GM18508 (cell line): ENCODE data around the gene TLK1.
"Not testable (repeated sequence)": the region's sequence is repeated elsewhere in the genome, so short reads cannot be mapped to it uniquely, and the experiment has no call there.

Experiments
- ATAC-seq: cut with Tn5 transposase; IDR thresholded peaks from one replicate; pipeline ENCODE4 v1.9.1; 2021; ENCODE audit warnings: moderate number of reproducible peaks; ENCODE audit not compliant: insufficient read depth, unreplicated experiment

The TLK1 gene

DNA sequence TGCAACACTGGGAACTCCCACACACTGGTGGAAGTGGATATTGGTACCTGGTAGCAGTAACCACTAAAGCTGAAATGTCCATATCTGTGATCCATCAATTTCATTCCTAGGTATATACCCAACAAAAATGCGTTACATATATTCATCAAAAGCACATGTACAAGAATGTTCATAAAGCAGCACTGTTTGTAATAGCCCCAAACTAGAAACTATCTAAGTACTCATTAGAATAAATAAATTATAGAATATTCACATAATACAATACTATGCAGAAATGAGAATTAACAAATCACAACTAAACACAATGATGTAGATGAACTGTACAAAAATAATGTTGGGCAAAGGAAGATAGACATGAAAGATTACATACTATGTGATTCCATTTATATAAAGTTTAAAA is 11.1 kb upstream of the TLK1 start:
- ATAC-seq, result no peak

DNA sequence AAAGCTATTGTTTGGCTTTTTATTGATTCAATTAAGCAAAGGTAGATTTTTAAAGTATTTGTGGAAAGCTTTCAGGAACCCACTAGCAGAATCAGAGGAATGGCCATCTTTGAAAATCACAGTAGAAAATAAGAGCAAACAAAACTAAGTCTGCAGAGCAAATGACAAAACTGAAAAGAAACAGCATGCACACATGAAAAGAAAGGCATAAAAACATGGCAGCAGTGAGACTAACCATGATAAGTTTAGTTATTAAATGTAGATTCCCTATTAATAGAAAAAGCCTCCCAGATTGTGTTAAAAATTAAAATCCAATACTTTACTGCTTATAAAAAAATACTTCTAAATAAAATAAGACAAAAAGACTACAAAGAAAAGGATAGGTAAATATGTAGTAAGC is 9.1 kb upstream of the TLK1 start:
- no peak for ATAC-seq

DNA sequence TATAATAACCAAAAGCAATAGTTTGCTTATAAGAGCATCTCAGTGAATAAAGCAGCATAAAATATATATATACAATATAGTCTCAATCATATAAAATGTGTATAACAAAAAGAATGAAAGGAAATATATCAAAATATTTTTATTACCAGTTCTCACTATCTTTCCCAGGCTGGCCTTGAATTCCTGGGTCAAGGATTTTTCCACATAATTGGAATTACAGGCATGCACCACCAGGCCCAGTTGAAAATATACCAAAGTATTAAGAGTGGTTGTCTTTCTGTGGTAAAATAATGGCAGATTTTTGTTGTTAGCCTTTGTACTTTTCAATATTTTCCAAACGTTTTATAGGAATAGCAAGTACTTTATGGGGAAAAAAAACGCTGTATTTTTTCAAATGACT is 8.6 kb upstream of the TLK1 start:
- no peak for ATAC-seq

DNA sequence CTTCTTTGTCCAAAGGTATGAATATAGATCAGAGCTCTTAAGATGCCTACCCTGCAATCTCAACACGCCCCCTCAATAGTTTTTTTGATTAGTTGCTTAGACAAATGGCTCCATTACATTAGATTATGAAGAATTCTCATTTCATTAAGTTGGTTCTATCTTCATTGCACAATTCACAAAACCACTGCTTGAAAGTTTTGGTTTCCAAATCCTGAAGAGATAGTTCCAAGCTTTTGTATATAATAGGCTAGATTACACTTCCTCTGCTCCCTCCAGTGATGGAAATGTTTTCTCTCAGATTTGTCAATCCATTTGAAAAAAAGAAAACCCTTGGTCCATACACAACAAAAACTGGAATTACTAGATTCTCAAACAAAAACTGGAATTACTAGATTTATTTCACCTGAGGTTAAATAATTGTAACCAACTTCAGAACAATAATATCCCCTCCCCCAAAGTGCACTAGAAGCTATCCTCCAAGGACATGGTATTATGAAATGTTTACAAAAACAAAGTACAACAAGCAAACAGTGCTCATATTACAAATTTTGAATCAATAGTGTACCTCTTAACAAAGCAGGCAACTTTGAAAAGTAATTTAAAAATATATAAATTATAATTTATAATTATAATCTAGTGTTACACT is 6.8 kb upstream of the TLK1 start:
- no peak for ATAC-seq

DNA sequence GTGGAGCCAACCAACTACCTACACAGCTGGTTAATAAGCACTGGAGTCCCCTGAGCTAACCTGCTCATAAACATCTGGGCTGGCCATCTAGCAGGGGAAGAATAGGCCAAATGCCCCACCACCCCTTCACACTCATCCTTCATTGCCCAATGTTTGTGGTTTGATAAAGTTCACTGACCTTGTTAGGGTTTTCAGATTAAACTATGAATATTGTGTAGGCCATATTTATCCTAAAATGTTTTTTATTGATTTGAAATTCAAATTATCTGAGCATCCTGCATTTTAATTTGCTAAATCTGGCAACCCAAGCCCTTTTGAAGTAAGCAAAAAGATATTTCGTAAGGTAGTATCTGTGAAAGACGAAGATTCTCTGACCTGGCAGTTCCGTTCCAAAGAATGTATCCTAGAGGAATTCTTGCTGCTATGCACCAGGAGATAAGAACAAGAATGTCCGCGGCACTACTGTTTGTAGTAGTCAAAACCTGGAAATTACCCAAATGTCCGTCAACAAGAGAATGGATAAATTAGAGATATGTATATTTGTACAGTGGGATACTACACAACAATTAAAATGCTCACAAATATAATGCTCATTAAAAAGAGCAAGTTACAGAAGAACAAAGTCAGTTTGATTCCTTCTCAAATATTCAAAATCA is 5.8 kb upstream of the TLK1 start:
- no peak for ATAC-seq

DNA sequence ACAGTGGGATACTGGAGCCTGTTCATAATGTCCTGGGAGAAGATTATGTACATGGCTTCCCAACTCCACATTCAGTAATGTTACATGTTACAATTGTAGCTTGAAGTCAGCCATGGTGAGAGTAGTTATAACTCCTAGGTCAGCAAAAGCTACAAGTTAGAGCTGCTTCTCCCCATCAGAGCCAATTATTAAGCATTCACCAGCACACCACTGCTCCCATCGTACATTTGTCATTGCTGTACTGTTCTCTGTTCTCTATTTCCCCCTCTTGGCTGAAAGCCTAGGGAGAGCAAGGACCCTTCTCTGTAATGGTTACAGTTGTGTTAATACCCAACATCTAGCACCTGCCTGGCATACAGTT is 5.3 kb upstream of the TLK1 start:
- no peak for ATAC-seq

DNA sequence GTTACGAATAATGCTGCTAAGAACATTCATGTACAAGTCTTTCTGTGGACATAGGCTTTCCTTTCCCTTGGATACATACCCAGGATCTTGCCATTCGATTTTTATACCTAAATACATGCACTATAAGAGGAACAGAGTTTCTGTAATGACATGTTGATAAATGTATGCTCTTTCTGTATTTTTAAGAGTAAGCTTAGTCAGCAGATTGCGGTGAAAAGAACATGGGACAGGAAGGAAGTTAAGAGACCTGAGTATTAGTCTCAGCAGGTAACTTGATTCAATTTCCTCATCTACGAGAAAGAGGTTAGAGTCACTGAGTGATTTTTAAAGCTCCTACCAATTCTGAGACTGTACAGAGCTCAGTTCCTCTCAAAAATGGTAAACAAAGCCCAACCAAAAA is 2.6 kb upstream of the TLK1 start:
- ATAC-seq, result no peak

DNA sequence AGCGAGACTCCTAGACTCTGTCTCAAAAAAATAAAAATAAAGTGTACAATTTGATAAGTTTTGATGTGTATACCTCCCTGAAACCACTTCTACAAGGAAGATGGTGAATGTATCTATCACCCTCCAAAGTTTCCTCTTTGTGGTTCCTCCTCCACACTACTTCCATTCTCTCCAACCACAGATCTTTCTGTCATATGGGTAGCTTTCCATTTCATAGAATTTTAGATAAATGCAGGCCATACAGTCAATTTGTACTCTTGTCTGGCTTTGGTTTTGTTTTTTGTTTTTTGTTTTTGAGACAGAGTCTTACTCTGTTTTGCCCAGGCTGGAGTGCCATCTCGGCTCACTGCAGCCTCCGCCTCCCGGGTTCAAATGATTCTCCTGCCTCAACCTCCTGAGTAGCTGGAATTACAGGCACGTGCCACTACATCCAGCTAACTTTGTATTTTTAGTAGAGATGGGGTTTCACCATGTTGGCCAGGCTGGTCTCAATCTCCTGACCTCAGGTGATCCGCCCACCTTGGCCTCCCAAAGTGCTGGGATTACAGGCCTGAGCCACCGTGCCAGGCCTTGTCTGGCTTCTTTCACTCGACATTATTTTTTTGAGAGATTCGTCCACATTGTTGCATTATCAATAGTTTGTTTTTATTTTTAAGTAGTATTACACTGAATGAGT is 2.0 kb upstream of the TLK1 start:
- not testable (repeated sequence) for ATAC-seq

DNA sequence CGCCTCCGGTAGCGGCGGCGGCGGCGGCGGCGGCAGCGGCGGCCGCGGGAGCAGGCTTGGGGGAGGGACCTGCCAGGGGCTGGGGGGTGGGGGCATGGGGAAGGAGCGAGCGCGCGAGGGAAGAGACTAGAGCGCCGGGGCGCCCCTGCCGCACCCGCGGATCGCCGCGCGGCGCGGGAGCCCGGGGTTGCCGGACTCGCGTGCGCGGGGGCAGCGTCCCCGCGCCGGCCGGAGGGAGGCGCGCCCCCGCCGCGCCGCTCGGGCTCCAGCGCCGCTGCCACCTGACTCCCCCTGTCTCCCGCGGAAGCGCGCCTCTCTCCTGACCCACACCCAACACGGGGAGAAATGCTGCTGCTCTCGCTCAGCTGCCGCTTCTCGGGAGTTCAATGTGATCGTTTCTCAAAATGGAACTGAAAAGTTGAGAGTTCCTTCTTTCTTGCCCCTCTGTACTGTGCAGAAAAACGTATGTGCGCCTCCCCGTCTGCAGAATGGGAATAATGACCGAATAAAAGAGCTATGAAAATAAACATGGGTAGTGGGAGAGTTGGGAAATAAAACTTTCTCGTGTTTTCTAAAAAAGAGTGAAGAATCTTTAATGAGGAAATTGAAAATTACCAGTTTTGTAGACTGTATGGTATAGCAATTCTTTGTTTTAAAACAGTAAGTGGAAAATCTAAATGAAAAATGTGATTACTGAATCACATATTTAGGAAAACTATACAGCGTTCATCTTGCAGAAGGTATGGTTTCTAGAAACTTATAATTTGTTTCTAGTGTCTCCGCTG is 455 bp upstream of the TLK1 start:
- ATAC-seq, result no peak

DNA sequence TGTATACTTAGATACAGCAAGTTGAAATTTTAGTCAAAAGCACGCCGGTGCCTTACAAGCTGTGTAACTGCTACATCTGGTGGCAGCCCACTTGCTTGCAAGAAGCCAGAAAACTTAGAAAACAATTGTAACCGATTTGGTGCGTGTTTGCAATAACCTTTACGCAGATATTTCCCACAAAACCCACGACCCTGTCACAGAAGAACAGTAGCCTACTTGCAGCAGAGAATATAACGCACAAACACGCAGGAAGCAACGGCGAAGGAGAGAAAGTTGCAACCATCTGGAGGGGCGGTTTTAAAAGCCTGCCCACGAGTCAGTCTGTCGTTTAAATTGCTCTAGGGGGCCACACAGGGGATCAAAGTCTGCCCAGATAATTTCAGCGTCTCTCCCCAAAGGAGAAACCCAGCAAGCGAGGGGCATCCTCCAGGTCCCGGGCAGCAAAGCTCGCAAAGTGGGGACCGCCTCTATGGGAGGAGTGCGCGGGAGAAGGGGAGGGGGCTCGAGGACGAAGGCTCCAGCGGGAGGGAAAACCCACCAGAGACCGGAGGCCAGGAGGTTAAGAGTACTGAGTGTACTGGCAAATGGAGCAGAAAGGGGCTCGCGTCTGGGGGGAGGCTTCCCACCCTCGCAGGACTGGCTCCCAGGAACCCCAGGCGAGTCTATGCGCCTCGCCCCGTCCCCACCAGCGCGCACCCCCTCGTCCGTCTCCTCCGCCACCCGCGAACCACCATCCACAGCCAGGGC is 1.1 kb downstream of the TLK1 start:
- no peak for ATAC-seq

DNA sequence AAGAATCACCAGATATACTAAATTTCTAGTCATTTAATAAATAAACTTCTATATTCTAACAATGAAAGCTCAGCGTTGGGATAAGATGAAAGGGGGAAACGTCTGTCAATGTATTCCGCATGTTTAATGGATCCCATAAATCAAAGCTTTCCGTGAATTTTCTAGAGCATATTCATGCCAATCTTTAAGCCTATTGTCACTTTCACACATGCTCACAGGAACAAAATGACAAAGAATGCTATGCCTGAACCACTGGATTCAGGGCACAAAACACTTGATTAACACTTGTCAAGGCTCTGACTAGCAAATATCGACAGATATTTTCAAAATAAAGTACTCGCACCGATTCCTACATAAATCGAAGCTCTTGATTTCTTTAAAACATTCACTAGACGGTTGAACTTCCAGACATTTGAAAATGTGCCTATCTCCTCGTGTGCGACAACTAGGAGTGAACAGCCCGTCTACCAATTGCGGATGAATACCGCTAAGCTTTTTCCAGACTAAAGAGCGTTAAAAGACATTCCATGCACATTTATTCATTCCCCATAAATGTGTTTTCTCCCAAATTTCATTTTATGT is 1.8 kb downstream of the TLK1 start:
- ATAC-seq, result no peak

DNA sequence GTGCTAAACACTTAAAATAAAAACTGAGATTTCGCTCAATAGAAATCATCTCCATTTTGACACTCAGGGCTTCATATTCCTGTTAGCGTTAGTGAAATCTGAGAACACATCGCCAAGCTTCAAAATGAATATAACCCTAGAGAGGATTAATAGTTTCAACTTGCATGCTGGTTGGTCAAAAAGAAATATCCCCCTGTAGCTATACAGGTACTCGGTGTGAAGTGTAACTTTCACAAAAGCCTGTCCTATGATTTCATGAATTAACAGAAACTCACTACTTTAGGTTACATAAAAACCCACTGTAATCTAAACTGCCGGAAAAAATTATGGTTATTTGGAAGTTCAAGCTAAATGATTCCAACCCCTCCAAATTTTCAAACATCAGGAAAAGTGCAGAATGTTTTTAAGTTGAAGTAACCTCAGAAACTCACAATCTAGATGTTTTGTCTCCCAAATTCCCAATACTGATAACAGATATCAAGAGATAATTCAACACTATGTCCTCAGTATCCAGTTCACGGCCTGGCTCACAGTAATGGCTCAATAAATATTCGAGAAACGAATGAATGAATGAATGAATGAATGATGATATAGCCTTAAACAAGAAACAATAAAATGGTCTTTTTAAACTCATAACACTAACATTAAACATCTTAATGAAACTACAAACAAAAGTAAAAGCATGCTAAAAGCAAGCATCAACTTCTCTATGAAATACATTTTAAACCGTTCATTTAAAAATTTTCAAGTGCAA is 2.5 kb downstream of the TLK1 start:
- ATAC-seq, result no peak

DNA sequence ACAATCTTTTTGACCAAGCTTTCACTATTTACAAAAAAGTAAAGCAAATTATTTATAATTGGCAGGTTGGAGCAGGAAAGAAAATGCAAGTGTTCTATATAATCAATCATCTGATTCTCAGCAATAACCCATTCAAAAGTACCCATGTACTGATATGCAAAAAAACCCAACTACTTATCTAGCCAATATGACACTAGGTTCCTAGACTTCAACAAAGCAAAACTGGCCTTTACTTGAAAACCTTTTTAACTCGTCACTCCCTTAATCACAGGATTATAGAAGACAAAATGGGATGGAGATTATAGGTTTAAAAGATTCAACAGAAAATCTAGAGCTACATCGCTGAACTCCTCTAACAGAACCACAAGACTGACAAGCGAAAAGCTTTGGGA is 3.6 kb downstream of the TLK1 start:
- ATAC-seq, result no peak

DNA sequence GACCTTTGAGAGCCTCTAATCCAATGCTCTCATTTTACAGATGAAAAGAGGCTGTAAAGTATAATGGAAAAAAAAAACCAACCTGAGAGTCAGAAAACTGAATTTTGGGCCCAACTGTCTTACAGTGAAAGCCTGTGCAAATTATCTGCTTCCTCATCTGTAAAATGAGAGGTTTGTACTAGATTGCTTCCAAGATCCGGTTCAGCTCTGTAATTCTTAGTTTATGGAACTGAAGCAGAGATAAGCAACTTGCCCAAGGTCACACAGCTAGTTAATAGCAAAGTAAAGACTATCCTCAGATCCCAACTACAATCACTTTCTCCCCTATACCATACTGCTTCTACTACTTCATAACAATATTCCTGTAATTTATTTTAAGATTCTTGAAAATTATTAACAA is 6.3 kb downstream of the TLK1 start:
- no peak for ATAC-seq

DNA sequence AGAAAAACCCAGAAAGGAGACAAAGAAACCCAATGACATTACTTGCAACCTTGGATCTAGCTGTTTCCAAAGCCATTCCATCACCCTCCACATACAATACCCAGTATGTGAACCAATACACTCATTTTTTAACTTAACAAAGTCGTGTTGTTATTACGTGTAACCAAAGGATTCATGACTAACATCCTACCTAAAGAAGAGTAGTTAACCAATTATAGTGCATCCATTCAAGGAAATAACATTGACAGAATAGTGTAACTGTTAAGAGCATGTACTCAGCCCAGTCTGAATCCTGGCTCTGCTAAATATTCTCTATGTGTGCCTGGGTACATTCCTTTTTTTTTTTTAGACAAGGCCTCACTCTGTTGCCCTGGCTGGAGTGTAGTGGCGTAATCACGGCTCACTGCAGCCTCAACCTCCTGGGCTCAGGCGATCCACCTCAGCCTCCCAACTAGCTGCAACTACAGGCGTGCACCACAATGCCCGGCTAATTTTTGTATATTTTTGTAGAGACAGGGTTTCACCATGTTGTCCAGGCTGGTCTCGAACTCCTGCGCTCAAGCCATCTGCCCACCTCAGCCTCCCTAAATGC is 9.9 kb downstream of the TLK1 start:
- ATAC-seq, result no peak

DNA sequence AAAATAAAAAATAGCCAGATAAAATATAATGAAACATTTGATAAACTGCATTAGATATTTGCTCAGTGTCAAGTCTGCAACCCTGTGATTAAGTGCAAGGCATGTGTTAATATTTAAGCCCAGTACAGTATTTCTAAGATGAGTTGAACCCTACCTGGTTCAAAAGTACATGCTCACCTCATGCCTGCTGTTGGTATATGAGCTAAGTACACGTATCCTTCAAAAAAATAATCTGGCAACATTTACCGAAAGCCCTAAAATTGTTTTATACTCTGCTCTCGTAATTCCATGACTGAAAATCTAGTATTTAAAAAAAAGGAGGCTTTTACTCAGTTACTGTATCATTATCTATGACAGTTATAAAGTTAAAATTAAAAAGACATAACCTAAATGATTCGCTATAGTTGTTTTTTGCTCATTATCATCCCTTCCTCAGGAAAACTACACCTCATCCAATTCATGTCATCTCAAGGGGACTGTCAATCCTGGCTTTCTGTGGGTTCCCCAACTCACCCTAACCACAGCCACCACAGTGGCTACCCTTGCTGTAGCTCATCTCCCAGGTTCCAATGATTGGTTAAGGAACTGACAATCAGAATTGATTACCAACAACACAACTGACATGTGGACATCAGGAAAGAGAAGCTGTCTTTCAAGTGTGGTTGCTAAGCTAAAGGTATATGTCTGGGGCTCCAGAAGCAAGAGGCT is 10.6 kb downstream of the TLK1 start:
- ATAC-seq, result no peak

DNA sequence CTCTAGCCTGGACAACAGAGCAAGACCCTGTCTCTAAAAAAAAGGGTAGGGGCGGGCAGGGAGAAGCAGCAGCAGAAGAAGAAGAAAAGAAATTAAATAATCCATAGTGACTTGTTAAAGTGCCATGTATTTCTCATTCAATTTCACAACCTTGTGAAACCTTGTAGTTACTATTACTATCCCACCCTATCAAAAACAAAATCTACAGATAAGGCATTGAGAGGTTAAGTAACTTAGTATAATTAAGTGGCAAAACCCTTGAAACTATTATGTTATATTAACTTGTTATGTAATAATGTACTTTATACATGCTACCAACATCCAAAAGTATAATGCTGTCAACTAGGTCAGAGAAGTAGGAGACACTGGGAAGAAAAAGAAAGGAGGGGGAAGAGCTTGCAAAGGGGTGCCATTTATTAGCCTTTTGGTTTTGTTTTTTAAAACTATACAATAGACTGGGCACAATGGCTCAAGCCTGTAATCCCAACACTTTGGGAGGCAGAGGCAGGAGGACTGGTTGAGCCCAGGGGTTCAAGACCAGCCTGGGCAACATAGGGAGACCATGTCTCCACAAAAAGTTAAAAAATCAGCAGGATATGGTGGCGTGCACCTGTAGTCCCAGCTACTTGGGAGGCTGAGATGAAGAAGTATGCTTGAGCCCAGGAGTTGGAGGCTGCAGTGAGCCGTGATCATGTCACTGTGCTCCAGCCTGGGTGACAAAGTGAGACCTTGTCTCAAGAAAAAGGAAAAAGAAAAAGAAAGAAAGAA is 11.3 kb downstream of the TLK1 start:
- no peak for ATAC-seq

DNA sequence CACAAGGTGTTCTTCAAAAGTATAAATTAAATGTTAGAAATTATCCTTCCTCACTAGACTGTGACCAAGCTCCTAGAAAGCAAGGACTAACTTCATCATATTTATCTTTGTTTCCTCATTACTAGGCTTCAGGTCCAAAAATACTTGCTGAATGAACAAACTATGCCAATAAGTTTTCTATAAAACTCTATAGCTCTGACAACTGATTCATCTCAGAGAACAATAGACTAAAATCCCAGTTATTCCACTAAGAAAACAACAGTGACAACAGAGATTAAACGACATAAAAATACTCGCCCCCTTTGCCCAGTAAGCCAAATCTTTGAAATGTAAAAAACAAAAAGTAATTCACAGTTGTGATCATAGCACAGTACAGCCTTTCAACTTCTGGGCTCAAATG is 13.6 kb downstream of the TLK1 start:
- ATAC-seq, result no peak
